Gastrocnemius medialis (tissue), 4 donors: ENCODE results near the gene TBC1D22B. TPM values are rescaled to one million over a fixed set of nuclear protein-coding genes. Genes with fewer than 3 reads are reported as not detected.

Experiments used
- ATAC-seq, 2 donors: fragments of 150-250 bp; one replicate each; pipeline ENCODE4 v1.9.1; 2016
- DNase-seq, 2 donors: peaks; one replicate each; pipeline ENCODE4 v3.0.0-alpha.2; 2019
- H3K27ac ChIP-seq, 4 donors: fragments of 200-600 bp; sonication (generic); 1 replicate in 1 of 4; 2 replicates in 3 of 4; pipeline ENCODE4 v1.5.1; 2016 to 2018; ENCODE audit warnings: mild to moderate bottlenecking in 2 of 4, moderate library complexity in 1 of 4
- H3K27me3 ChIP-seq, 3 donors: fragments of 200-600 bp; sonication (generic) in 2 of 3; 1 replicate in 1 of 3; 2 replicates in 2 of 3; pipeline versions ENCODE4 v1.5.1 to v1.6.0; 2016 to 2019; ENCODE audit warnings: mild to moderate bottlenecking in 1 of 3, moderate library complexity in 1 of 3
- H3K36me3 ChIP-seq, 2 donors: fragments of 200-600 bp; sonication (generic) in 1 of 2; one replicate each; pipeline ENCODE4 v1.5.1; 2017 to 2018
- H3K4me1 ChIP-seq, 2 donors: fragments of 200-600 bp; sonication (generic) in 1 of 2; one replicate each; pipeline ENCODE4 v1.5.1; 2016 to 2017; ENCODE audit warnings: mild to moderate bottlenecking in 2 of 2
- H3K4me3 ChIP-seq, 4 donors: fragments of 200-600 bp; sonication (generic) in 3 of 4; 1 replicate in 1 of 4; 2 replicates in 3 of 4; pipeline ENCODE4 v1.5.1; 2016 to 2019; ENCODE audit warnings: mild to moderate bottlenecking in 2 of 4
- H3K9me3 ChIP-seq, 3 donors: fragments of 200-600 bp; sonication (generic) in 2 of 3; 1 replicate in 1 of 3; 2 replicates in 2 of 3; pipeline ENCODE4 v1.5.1; 2016 to 2019
- POLR2A ChIP-seq, 2 donors: fragments of 450-650 bp; IDR thresholded peaks; one replicate each; pipeline ENCODE4 v1.6.1; 2017; ENCODE audit warnings: antibody characterized with exemption in 2 of 2, mild to moderate bottlenecking in 2 of 2, moderate library complexity in 2 of 2
- in situ Hi-C, 4 donors: fragments of 200-750 bp; cut with MboI; loops; one replicate each; pipeline versions ENCODE4 v1.15.0 to v1.8.0; 2017; ENCODE audit warnings: low sequenced_read_pairs in 4 of 4
- intact Hi-C: fragments of 100-400 bp; cut with DNase I; formaldehyde crosslinking; loops from one replicate; pipeline ENCODE4 v1.15.1; 2023; ENCODE audit warnings: low total_unique reads
- total RNA-seq, 4 donors: library from RNA; depleted of rRNA; stranded (reverse); fragments of >200 nt; gene quantifications; one replicate each; pipeline versions ENCODE4 v1.1.0 to v1.2.3, GENCODE V29; 2016
- TF ChIP-seq, protein P1 (sequence below), 5 experiments: fragments of 450-650 bp in 3 of 5; fragments of 200-600 bp in 2 of 5; sonication (generic) in 2 of 5; IDR thresholded peaks in 4 of 5; conservative IDR thresholded peaks in 1 of 5; 1 replicate in 4 of 5; 2 replicates in 1 of 5; pipeline ENCODE4 v1.5.1; 2016 to 2019; ENCODE audit warnings: antibody characterized with exemption in 5 of 5, mild to moderate bottlenecking in 3 of 5, moderate library complexity in 3 of 5

The TBC1D22B gene
- total RNA-seq, 4 donors from 2014 or later, result 6.3 to 12.3 (median 7.7) TPM

DNA sequence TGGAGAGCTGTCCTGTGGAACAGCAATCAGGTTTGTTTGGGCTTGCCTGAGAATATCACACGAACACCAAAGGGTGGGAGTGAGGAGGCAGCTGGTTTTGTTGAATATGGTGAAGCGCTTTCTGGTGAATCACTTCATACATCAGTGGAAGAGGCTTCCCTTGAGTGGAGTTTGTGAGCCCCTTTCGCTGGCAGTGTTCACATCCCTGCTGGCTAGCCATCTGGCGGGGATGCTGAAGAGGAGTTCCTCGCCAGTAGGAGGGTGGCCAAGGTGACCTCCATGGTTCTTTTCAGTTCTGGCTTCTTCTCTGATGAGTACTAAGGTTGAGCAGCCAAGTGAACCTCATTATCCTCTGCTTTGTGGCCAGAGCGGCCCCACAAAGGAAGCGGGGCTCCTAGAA is 58.5 kb downstream of the TBC1D22B start:
- H3K4me3 ChIP-seq, result no peak overlapping the region
- no peaks in the 10 kb centered on the region for H3K4me1 ChIP-seq
- TF ChIP-seq, protein P1, sequence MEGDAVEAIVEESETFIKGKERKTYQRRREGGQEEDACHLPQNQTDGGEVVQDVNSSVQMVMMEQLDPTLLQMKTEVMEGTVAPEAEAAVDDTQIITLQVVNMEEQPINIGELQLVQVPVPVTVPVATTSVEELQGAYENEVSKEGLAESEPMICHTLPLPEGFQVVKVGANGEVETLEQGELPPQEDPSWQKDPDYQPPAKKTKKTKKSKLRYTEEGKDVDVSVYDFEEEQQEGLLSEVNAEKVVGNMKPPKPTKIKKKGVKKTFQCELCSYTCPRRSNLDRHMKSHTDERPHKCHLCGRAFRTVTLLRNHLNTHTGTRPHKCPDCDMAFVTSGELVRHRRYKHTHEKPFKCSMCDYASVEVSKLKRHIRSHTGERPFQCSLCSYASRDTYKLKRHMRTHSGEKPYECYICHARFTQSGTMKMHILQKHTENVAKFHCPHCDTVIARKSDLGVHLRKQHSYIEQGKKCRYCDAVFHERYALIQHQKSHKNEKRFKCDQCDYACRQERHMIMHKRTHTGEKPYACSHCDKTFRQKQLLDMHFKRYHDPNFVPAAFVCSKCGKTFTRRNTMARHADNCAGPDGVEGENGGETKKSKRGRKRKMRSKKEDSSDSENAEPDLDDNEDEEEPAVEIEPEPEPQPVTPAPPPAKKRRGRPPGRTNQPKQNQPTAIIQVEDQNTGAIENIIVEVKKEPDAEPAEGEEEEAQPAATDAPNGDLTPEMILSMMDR (IDR thresholded peaks at IDR 0.05 in 4 of 5, conservative IDR thresholded peaks at IDR 0.05 in 1 of 5), result no peak
- TF ChIP-seq POLR2A (IDR thresholded peaks at IDR 0.05), result no peak
- H3K27me3 ChIP-seq, result no peaks in the 10 kb centered on the region
- peaks cover 0 to 76% of the 10 kb centered on the region in 2 donors for H3K36me3 ChIP-seq
- H3K9me3 ChIP-seq, result no peaks in the 10 kb centered on the region
- no peak overlapping the region for H3K27ac ChIP-seq
- no peak for ATAC-seq
- intact Hi-C loops, result no loop called here
- no peak for DNase-seq
- in situ Hi-C loops, result no loop called here

DNA sequence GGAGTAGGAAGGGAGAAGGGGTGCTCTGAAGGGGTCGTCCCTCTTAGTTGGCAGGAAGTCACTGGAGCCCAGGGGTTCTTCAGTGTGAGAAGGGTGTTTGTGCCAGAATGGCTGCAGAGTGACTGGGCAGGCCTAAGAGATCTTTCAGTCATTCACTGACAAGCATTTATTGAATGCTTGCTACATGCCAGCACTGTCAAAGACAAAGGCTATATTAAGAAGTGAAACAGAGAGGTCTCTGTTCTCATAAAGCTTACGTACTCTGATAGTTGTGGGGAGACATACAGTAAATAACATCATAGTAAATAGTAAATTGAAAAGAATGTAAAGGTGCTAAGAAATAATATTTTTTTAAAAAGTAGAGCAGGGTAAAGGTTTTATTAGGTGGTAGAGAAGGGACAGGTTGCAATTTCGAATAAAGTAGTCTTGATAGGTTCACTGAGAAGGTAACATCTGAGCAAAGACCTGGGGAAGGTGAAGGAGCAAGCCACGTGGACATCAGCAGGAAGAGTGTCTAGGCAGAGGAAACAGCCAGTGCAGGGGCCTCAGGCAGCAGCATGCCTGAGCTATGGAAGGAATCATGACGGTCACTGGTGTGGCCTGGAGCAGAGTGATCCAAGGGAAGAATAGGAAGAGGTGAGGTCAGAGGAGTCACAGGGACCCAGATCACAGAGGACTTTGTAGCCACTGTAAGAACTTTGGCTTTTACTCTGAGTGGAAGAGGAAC is 59.9 kb downstream of the TBC1D22B start:
- ATAC-seq (no peak), DNase-seq (no peak)
- TF ChIP-seq, protein P1 (IDR thresholded peaks at IDR 0.05 in 4 of 5, conservative IDR thresholded peaks at IDR 0.05 in 1 of 5), result no peak
- no peak for TF ChIP-seq POLR2A (IDR thresholded peaks at IDR 0.05)
- in situ Hi-C loops (no loop called here), intact Hi-C loops (no loop called here)
- H3K27ac ChIP-seq, result no peak overlapping the region
- H3K4me3 ChIP-seq, result no peak overlapping the region
- no peaks in the 10 kb centered on the region for H3K4me1 ChIP-seq
- peaks cover 0 to 82% of the 10 kb centered on the region in 2 donors for H3K36me3 ChIP-seq
- H3K27me3 ChIP-seq, result no peaks in the 10 kb centered on the region
- H3K9me3 ChIP-seq, result no peaks in the 10 kb centered on the region

DNA sequence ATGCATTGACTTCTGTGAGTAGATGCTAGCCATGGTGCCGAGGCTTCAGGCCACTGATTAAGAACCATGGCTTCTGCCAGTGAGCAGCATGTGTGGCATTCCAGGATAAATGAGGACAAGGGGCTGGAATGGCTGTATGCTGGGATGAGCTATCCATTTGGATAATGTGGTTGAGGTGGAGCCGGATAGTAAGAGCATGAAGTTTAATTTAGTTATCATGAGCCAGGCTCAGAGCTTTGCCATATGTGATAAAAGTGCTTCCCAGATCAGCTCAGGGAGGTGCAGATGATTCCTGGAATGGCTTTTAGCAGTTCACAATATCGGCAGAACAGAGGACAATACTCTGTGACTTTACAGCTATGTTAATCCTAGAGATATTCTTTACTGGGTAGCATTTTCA is 61.6 kb downstream of the TBC1D22B start:
- ATAC-seq (no peak), DNase-seq (no peak)
- Histone ChIP-seq H3K27me3 (no peaks in the 10 kb centered on the region), H3K27ac (no peak overlapping the region), H3K36me3 (peaks cover 0 to 77% of the 10 kb centered on the region in 2 donors), H3K4me3 (no peak overlapping the region), H3K4me1 (no peaks in the 10 kb centered on the region), H3K9me3 (no peaks in the 10 kb centered on the region)
- in situ Hi-C loops (no loop called here), intact Hi-C loops (no loop called here)
- TF ChIP-seq, protein P1 (IDR thresholded peaks at IDR 0.05 in 4 of 5, conservative IDR thresholded peaks at IDR 0.05 in 1 of 5), result no peak
- no peak for TF ChIP-seq POLR2A (IDR thresholded peaks at IDR 0.05)

DNA sequence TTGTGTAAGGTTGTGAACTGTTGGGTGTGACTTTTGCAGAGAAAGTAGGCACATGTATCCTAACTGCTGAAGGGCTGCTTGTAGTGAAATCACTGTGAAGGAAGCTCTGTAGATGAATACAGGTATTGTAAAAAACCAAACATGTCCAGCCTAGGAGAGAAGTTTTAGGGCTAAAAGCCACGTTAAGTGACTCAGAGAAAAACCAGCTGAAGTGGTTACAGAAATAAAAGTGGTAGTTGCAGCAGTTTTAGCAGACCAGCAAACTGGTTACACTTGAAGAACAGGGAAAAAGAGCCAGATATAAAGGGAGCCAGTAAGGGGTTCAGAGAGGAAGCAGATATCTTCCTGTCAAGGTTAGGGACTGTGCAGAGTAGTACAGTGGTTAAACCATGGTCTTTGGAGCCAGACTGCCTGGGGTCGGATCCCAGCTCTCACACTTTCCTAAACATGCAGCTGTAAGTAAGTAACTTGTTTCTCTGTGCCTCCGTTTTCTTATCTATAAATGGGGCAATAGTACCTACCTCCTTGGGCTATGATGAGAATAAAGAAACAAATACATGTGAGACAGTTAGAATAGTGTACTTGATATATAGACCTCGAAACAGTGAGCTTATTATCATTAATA is 62.4 kb downstream of the TBC1D22B start:
- in situ Hi-C loops, result loop anchor here in 1 of 4 donors (10.0 kb wide), 1 partner anchor 375 kb away; the partner anchor contains the start of gene MDGA1
- TF ChIP-seq, protein P1 (IDR thresholded peaks at IDR 0.05 in 4 of 5, conservative IDR thresholded peaks at IDR 0.05 in 1 of 5), result no peak
- TF ChIP-seq POLR2A (IDR thresholded peaks at IDR 0.05), result no peak
- peaks cover 0 to 69% of the 10 kb centered on the region in 2 donors for H3K36me3 ChIP-seq
- DNase-seq, result no peak
- no peaks in the 10 kb centered on the region for H3K9me3 ChIP-seq
- intact Hi-C loops, result no loop called here
- no peak overlapping the region for H3K4me3 ChIP-seq
- H3K27me3 ChIP-seq, result no peaks in the 10 kb centered on the region
- no peaks in the 10 kb centered on the region for H3K4me1 ChIP-seq
- H3K27ac ChIP-seq, result no peak overlapping the region
- no peak for ATAC-seq
